HL-60/S4 treated with retinoic acid at 250 ng/mL for 4 days and 3 days (cell line): ENCODE data around the gene NDUFS1.
"Not testable (repeated sequence)": the region's sequence is repeated elsewhere in the genome, so short reads cannot be mapped to it uniquely, and the experiment has no call there.

Source experiments
- in situ Hi-C: fragments of 300-500 bp; cut with MboI; formaldehyde crosslinking; loops from 2 replicates; pipeline ENCODE4 v1.7.0; 2022; ENCODE audit warnings: low sequenced_read_pairs

Gene NDUFS1

GRCh38 chr2:206159346-206160124 lies at the start of gene NDUFS1, which contains the start of gene EEF1B2:
TSS of gene NDUFS1 (minus strand) at chr2:206159444. CDS start at chr2:206153678, 5,766 bp downstream.
TSS of gene EEF1B2 (plus strand) at chr2:206159895. CDS start at chr2:206159980, 85 bp downstream.
- in situ Hi-C loops, result no loop called here

GRCh38 chr2:206208900-206209299 lies 49.7 kb upstream of the NDUFS1 start:
- in situ Hi-C loops, result no loop called here

GRCh38 chr2:206207316-206207715 lies 48.1 kb upstream of the NDUFS1 start:
- in situ Hi-C loops, result not testable (repeated sequence)

GRCh38 chr2:206204710-206205109 lies 45.5 kb upstream of the NDUFS1 start:
- in situ Hi-C loops, result no loop called here

GRCh38 chr2:206203331-206203730 lies 44.1 kb upstream of the NDUFS1 start:
- in situ Hi-C loops, result no loop called here

- in situ Hi-C loops, result no loop called here
Measured at GRCh38 chr2:206202446-206202845, 43.2 kb upstream of the NDUFS1 start.

GRCh38 chr2:206201075-206201848 lies 42.0 kb upstream of the NDUFS1 start:
- in situ Hi-C loops, result no loop called here

GRCh38 chr2:206198677-206199076 lies 39.4 kb upstream of the NDUFS1 start:
- in situ Hi-C loops, result no loop called here

GRCh38 chr2:206193671-206194357 lies 34.6 kb upstream of the NDUFS1 start:
- in situ Hi-C loops, result no loop called here

- in situ Hi-C loops, result no loop called here
Measured at GRCh38 chr2:206192157-206192556, 32.9 kb upstream of the NDUFS1 start.

GRCh38 chr2:206190689-206191088 lies 31.4 kb upstream of the NDUFS1 start:
- in situ Hi-C loops, result no loop called here

- in situ Hi-C loops, result no loop called here
Measured at GRCh38 chr2:206190111-206190510, 30.9 kb upstream of the NDUFS1 start.

- in situ Hi-C loops, result no loop called here
Measured at GRCh38 chr2:206189691-206190090, 30.4 kb upstream of the NDUFS1 start.

GRCh38 chr2:206181526-206181925 lies 22.3 kb upstream of the NDUFS1 start:
- in situ Hi-C loops, result not testable (repeated sequence)

GRCh38 chr2:206176901-206177300 lies 17.7 kb upstream of the NDUFS1 start:
- in situ Hi-C loops, result no loop called here

GRCh38 chr2:206176121-206176520 lies 16.9 kb upstream of the NDUFS1 start:
- in situ Hi-C loops, result no loop called here

GRCh38 chr2:206173147-206173546 lies 13.9 kb upstream of the NDUFS1 start:
- in situ Hi-C loops, result no loop called here

GRCh38 chr2:206171624-206172397 lies 12.6 kb upstream of the NDUFS1 start:
- in situ Hi-C loops, result not testable (repeated sequence)

GRCh38 chr2:206168230-206168629 lies 9.0 kb upstream of the NDUFS1 start:
- in situ Hi-C loops, result not testable (repeated sequence)

- in situ Hi-C loops, result no loop called here
Measured at GRCh38 chr2:206164261-206164862, 5.1 kb upstream of the NDUFS1 start.
